Measurements from ENCODE around the gene SHB. TPM values are rescaled to one million over a fixed set of nuclear protein-coding genes. Genes with fewer than 3 reads are reported as not detected.

The SHB gene
- total RNA-seq, 1 experiment from 2014 or later: 12.2 TPM

DNA sequence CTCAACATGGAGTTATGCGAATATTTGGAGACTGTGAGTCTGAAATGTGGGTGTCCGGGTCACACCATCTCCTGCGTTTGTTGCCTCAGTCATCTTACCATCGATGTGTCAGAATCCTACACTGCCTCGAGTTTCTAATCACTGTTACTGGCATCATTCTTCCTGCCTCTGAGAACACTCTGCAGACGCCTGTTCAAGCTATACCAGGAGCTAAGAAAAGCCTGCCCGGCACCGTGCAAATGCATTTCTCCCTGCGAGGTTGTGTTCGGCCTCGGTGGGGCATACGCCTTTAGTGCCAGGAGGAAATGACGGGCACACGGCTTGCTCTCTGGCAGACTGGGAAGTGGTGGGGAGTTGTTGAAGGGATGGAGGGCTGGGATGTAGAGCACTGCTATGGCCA, 133.9 kb downstream of the SHB start:
- H3K27me3 Mint-ChIP-seq (ENCODE audit: low read depth): no peaks in the 10 kb centered on the region
- ATAC-seq: no peak
- CTCF ChIA-PET: interaction anchor here (1.1 to 1.4 kb wide), 2 partner anchors 22 to 90 kb away, joined by 3 to 4 read pairs; no protein-coding TSS in a partner anchor
- peaks cover 10% of the 10 kb centered on the region for H3K4me1 Mint-ChIP-seq
- POLR2A ChIA-PET: no interaction called here
- no peak for TF ChIP-seq TEAD4 (CRISPR knock-in tag; IDR thresholded peaks at IDR 0.05)
- no peak for TF ChIP-seq NR3C1 (CRISPR knock-in tag; conservative IDR thresholded peaks at IDR 0.05; ENCODE audit: low read depth)
- TF ChIP-seq ZNF121 (CRISPR knock-in tag; IDR thresholded peaks at IDR 0.05): no peak
- TF ChIP-seq, protein P1, sequence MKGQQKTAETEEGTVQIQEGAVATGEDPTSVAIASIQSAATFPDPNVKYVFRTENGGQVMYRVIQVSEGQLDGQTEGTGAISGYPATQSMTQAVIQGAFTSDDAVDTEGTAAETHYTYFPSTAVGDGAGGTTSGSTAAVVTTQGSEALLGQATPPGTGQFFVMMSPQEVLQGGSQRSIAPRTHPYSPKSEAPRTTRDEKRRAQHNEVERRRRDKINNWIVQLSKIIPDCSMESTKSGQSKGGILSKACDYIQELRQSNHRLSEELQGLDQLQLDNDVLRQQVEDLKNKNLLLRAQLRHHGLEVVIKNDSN (CRISPR knock-in tag; IDR thresholded peaks at IDR 0.05): no peak
- TF ChIP-seq CREM (CRISPR knock-in tag; IDR thresholded peaks at IDR 0.05): no peak
- TF ChIP-seq ZNF396 (CRISPR knock-in tag; IDR thresholded peaks at IDR 0.05; ENCODE audit: borderline replicate concordance): no peak
- TF ChIP-seq PRRX2 (CRISPR knock-in tag; IDR thresholded peaks at IDR 0.05): no peak
- no peak for TF ChIP-seq ZNF423 (CRISPR knock-in tag; IDR thresholded peaks at IDR 0.05)
- TF ChIP-seq EMX1 (CRISPR knock-in tag; IDR thresholded peaks at IDR 0.05): no peak
- TF ChIP-seq, protein P2, sequence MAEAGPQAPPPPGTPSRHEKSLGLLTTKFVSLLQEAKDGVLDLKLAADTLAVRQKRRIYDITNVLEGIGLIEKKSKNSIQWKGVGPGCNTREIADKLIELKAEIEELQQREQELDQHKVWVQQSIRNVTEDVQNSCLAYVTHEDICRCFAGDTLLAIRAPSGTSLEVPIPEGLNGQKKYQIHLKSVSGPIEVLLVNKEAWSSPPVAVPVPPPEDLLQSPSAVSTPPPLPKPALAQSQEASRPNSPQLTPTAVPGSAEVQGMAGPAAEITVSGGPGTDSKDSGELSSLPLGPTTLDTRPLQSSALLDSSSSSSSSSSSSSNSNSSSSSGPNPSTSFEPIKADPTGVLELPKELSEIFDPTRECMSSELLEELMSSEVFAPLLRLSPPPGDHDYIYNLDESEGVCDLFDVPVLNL (CRISPR knock-in tag; IDR thresholded peaks at IDR 0.05; ENCODE audit: borderline replicate concordance, low read depth): no peak
- TF ChIP-seq GABPB1 (CRISPR knock-in tag; IDR thresholded peaks at IDR 0.05): no peak
- no peak for TF ChIP-seq NFYB (CRISPR knock-in tag; conservative IDR thresholded peaks at IDR 0.05; ENCODE audit: low read depth)
- no peak for TF ChIP-seq SMAD4 (CRISPR knock-in tag; IDR thresholded peaks at IDR 0.05)
- TF ChIP-seq, protein P3, sequence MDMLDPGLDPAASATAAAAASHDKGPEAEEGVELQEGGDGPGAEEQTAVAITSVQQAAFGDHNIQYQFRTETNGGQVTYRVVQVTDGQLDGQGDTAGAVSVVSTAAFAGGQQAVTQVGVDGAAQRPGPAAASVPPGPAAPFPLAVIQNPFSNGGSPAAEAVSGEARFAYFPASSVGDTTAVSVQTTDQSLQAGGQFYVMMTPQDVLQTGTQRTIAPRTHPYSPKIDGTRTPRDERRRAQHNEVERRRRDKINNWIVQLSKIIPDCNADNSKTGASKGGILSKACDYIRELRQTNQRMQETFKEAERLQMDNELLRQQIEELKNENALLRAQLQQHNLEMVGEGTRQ (CRISPR knock-in tag; IDR thresholded peaks at IDR 0.05): no peak
- no peaks in the 10 kb centered on the region for H3K36me3 Mint-ChIP-seq
- DNase-seq (ENCODE audit: low spot score): no peak
- no peak overlapping the region for H3K27ac Mint-ChIP-seq
- no peaks in the 10 kb centered on the region for H3K9me3 Mint-ChIP-seq
- no peak overlapping the region for H3K4me3 Mint-ChIP-seq

DNA sequence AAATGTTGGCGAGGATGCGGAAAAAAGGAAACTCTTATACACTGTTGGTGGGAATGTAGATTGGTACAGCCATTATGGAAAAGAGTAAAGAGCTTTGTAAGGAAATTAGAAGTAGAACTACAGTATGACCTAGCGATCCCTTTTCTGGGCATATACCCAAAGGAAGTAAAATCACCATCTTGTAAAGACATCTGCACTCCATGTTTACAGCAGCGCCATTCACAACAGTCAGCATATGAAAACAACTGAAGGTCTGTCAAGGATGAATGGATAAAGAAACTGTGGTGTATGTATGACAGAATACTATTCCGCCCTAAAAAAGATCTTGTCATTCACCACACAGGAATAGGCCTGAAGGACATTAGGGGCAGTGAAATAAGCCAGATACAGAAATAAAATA, 137.4 kb downstream of the SHB start:
- DNase-seq (ENCODE audit: low spot score): no peak
- Mint-ChIP-seq H3K27ac (no peak overlapping the region), H3K27me3 (ENCODE audit: low read depth) (no peaks in the 10 kb centered on the region), H3K4me3 (no peak overlapping the region), H3K9me3 (no peaks in the 10 kb centered on the region), H3K4me1 (peaks cover 6% of the 10 kb centered on the region), H3K36me3 (no peaks in the 10 kb centered on the region)
- POLR2A ChIA-PET: no interaction called here
- CTCF ChIA-PET: no interaction called here
- no peak for ATAC-seq
- TF ChIP-seq, protein P2 (CRISPR knock-in tag; IDR thresholded peaks at IDR 0.05; ENCODE audit: borderline replicate concordance, low read depth): no peak
- TF ChIP-seq TCF7 (CRISPR knock-in tag; IDR thresholded peaks at IDR 0.05; ENCODE audit: low read depth) (no peak), RELA (CRISPR knock-in tag; IDR thresholded peaks at IDR 0.05; ENCODE audit: borderline replicate concordance) (no peak), ZBTB21 (CRISPR knock-in tag; IDR thresholded peaks at IDR 0.05; ENCODE audit: borderline replicate concordance) (no peak), TEAD4 (CRISPR knock-in tag; IDR thresholded peaks at IDR 0.05) (no peak), ZNF121 (CRISPR knock-in tag; IDR thresholded peaks at IDR 0.05) (no peak), KAT7 (CRISPR knock-in tag; IDR thresholded peaks at IDR 0.05; ENCODE audit: borderline replicate concordance) (no peak), NR2C2 (CRISPR knock-in tag; IDR thresholded peaks at IDR 0.05) (no peak), ZNF396 (CRISPR knock-in tag; IDR thresholded peaks at IDR 0.05; ENCODE audit: borderline replicate concordance) (no peak)
- TF ChIP-seq, protein P4, sequence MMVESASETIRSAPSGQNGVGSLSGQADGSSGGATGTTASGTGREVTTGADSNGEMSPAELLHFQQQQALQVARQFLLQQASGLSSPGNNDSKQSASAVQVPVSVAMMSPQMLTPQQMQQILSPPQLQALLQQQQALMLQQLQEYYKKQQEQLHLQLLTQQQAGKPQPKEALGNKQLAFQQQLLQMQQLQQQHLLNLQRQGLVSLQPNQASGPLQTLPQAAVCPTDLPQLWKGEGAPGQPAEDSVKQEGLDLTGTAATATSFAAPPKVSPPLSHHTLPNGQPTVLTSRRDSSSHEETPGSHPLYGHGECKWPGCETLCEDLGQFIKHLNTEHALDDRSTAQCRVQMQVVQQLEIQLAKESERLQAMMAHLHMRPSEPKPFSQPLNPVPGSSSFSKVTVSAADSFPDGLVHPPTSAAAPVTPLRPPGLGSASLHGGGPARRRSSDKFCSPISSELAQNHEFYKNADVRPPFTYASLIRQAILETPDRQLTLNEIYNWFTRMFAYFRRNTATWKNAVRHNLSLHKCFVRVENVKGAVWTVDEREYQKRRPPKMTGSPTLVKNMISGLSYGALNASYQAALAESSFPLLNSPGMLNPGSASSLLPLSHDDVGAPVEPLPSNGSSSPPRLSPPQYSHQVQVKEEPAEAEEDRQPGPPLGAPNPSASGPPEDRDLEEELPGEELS (CRISPR knock-in tag; IDR thresholded peaks at IDR 0.05): no peak
- TF ChIP-seq, protein P5, sequence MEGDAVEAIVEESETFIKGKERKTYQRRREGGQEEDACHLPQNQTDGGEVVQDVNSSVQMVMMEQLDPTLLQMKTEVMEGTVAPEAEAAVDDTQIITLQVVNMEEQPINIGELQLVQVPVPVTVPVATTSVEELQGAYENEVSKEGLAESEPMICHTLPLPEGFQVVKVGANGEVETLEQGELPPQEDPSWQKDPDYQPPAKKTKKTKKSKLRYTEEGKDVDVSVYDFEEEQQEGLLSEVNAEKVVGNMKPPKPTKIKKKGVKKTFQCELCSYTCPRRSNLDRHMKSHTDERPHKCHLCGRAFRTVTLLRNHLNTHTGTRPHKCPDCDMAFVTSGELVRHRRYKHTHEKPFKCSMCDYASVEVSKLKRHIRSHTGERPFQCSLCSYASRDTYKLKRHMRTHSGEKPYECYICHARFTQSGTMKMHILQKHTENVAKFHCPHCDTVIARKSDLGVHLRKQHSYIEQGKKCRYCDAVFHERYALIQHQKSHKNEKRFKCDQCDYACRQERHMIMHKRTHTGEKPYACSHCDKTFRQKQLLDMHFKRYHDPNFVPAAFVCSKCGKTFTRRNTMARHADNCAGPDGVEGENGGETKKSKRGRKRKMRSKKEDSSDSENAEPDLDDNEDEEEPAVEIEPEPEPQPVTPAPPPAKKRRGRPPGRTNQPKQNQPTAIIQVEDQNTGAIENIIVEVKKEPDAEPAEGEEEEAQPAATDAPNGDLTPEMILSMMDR (IDR thresholded peaks at IDR 0.05): no peak
- TF ChIP-seq, protein P6, sequence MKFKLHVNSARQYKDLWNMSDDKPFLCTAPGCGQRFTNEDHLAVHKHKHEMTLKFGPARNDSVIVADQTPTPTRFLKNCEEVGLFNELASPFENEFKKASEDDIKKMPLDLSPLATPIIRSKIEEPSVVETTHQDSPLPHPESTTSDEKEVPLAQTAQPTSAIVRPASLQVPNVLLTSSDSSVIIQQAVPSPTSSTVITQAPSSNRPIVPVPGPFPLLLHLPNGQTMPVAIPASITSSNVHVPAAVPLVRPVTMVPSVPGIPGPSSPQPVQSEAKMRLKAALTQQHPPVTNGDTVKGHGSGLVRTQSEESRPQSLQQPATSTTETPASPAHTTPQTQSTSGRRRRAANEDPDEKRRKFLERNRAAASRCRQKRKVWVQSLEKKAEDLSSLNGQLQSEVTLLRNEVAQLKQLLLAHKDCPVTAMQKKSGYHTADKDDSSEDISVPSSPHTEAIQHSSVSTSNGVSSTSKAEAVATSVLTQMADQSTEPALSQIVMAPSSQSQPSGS (CRISPR knock-in tag; IDR thresholded peaks at IDR 0.05; ENCODE audit: borderline replicate concordance, low read depth): no peak
- TF ChIP-seq, protein P7, sequence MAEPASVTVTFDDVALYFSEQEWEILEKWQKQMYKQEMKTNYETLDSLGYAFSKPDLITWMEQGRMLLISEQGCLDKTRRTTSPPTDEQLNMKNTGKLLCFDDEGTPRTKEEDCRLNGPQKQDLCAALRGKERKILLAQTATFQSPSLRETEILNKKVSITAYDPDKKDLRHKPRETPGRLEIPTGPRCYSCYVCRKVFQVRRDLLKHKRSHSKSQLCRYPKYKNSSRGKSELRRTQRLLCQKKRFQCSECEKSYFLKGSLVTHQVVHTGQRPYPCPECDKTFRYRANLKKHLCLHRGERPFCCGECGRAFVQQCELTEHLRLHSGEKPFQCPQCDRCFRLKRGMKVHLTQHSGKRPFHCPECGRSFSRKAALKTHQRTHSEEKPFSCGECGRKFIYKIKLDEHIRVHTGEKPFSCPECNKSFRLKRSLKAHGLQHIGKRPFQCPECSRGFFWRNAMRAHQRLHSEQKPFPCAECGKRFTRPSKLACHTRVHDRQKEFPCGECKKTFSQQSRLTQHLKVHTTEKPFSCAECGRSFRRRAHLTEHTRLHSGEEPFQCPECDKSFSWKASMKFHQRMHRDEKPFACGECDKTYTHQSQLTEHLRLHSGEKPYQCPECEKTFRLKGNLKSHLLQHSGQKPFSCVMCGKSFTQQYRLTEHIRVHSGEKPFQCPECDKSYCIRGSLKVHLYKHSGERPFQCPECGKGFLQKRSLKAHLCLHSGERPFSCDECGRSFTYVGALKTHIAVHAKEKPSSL (CRISPR knock-in tag; conservative IDR thresholded peaks at IDR 0.05): no peak
- TF ChIP-seq, protein P8, sequence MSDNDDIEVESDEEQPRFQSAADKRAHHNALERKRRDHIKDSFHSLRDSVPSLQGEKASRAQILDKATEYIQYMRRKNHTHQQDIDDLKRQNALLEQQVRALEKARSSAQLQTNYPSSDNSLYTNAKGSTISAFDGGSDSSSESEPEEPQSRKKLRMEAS (CRISPR knock-in tag; IDR thresholded peaks at IDR 0.05): no peak

All from WTC11 (cell line).